RWPE1 (cell line): ENCODE measurements around the gene CNNM1.

Experiments
- CTCF ChIA-PET: fragments of 350-600 bp; sonication (Branson Sonifier 250); formaldehyde crosslinking; extraction: SDS; loops from one replicate; lab custom pipeline; 2021; lab: Yijun Ruan, JAX
- POLR2A ChIA-PET: fragments of 400-600 bp; formaldehyde crosslinking; extraction: SDS; loops from one replicate; lab custom pipeline; 2020; ENCODE audit warnings: antibody characterized with exemption; ENCODE audit not compliant: low non-redundant PET; lab: Yijun Ruan, JAX
- DNase-seq: peaks from one replicate; pipeline ENCODE4 v3.0.0; 2012; ENCODE audit warnings: low spot score
- H3K27ac ChIP-seq: fragments of 450-650 bp; 2 replicates; pipeline ENCODE4 v1.5.1; 2017
- TF ChIP-seq, protein P1 (sequence below): fragments of 450-650 bp; conservative IDR thresholded peaks from 2 replicates; pipeline ENCODE4 v1.5.1; 2017; ENCODE audit warnings: low read depth, mild to moderate bottlenecking

CNNM1 gene

GRCh38 chr10:99329304-99329553 lies at the start of gene CNNM1:
CNNM1 (plus strand) TSS chr10:99329356; CDS start chr10:99329388, 32 bp downstream.
- peak; percentile 38 for DNase-seq
- CTCF ChIA-PET = no interaction called here
- no peak within 1 kb of the TSS for H3K27ac ChIP-seq
- TF ChIP-seq, protein P1, sequence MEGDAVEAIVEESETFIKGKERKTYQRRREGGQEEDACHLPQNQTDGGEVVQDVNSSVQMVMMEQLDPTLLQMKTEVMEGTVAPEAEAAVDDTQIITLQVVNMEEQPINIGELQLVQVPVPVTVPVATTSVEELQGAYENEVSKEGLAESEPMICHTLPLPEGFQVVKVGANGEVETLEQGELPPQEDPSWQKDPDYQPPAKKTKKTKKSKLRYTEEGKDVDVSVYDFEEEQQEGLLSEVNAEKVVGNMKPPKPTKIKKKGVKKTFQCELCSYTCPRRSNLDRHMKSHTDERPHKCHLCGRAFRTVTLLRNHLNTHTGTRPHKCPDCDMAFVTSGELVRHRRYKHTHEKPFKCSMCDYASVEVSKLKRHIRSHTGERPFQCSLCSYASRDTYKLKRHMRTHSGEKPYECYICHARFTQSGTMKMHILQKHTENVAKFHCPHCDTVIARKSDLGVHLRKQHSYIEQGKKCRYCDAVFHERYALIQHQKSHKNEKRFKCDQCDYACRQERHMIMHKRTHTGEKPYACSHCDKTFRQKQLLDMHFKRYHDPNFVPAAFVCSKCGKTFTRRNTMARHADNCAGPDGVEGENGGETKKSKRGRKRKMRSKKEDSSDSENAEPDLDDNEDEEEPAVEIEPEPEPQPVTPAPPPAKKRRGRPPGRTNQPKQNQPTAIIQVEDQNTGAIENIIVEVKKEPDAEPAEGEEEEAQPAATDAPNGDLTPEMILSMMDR = no peak
- POLR2A ChIA-PET = no interaction called here

DNA sequence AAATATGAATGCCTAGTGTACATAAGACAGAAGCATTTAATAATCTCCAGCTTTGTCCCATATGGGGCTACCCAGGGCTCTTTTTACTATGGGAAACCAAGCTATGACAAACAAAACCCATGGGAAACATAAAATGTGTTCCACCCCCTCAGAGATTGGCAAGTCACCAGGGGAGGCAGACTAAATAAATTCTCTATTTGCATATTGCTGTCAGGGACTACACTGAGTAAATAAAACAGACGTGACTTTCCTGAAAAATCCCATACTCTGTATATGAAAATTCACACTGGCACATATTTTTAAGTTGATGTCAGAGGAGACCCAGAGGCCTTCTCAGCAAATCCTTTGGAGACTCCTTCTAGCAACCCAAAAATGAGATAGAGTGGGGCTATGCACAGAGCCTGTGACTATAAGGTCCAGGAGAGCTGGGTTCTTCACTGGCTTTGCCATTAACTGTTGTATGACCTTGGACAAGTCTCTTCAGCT lies 49.5 kb upstream of the CNNM1 start:
- POLR2A ChIA-PET = no interaction called here
- CTCF ChIA-PET = interaction anchor here (0.6 to 1.3 kb wide), 2 partner anchors 97 to 812 kb away, joined by 3 to 5 read pairs; no protein-coding TSS in a partner anchor
- TF ChIP-seq, protein P1 = no peak
- no peak overlapping the region for H3K27ac ChIP-seq
- no peak for DNase-seq

- CTCF ChIA-PET = interaction anchor here (0.6 to 1.3 kb wide), 2 partner anchors 225 to 813 kb away, joined by 3 to 5 read pairs; no protein-coding TSS in a partner anchor
- TF ChIP-seq, protein P1 = no peak
- no peak overlapping the region for H3K27ac ChIP-seq
- POLR2A ChIA-PET = interaction anchor here (0.6 kb wide), 1 partner anchor 322 kb away, joined by 3 read pairs; no protein-coding TSS in a partner anchor
- DNase-seq = no peak
These were observed 48.7 kb upstream of the CNNM1 start for GRCh38 chr10:99280472-99280871.

DNA sequence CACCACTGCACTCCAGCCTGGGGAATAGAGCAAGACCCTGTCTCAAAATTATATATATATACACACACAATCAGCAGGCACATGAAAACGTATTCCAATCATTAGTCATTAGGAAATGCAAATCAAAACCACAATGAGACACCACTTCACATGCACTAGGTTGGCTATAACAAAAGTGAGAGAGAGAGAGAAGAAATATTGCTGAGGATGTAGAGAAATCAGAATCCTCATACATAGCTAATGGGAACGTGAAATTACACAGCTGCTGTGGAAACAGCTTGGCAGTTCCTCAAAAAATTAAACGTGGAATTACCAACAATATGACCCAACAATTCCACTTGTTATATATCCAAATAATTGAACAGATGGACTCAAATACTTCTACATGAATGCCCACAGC lies 43.3 kb upstream of the CNNM1 start:
- TF ChIP-seq, protein P1 = no peak
- CTCF ChIA-PET = interaction anchor here (0.7 to 1.0 kb wide), 2 partner anchors 49 to 624 kb away, joined by 3 read pairs; no protein-coding TSS in a partner anchor
- POLR2A ChIA-PET = no interaction called here
- no peak overlapping the region for H3K27ac ChIP-seq
- DNase-seq = no peak

GRCh38 chr10:99290306-99290705 lies 38.9 kb upstream of the CNNM1 start:
- no peak overlapping the region for H3K27ac ChIP-seq
- no peak for DNase-seq
- CTCF ChIA-PET = interaction anchor here (0.5 to 0.6 kb wide), 3 partner anchors 14 to 44 kb away, joined by 3 to 4 read pairs (median 3); no protein-coding TSS in a partner anchor
- POLR2A ChIA-PET = no interaction called here
- TF ChIP-seq, protein P1 = no peak

DNA sequence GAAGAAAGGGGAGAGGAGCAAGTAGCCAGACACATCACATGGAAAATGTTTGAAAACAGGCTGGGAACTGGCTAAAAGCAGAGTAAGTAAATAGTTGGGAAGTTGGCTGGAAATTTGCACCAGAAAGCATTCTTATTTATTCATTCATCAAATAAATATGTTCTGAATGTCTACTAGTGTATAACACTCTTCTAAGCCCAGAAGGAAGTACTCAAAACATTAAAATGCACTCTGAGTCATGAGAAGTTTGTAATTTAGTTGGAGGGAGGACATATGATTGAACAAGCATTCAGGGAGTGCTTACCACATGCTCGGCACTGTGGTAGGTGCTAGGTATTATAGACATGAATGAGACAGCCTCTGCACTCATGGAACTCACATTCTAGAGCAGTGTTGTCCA lies 37.0 kb upstream of the CNNM1 start:
- ChIA-PET POLR2A (no interaction called here), CTCF (no interaction called here)
- DNase-seq = peak; percentile 14
- no peak overlapping the region for H3K27ac ChIP-seq
- TF ChIP-seq, protein P1 = no peak
